Fibroblast of the conjunctiva (primary cell): ENCODE data around the gene FCER1A.

Experiments
- DNase-seq: peaks from one replicate; pipeline ENCODE4 v3.0.0-alpha.2; 2010; ENCODE audit warnings: low read depth

The FCER1A gene

DNA sequence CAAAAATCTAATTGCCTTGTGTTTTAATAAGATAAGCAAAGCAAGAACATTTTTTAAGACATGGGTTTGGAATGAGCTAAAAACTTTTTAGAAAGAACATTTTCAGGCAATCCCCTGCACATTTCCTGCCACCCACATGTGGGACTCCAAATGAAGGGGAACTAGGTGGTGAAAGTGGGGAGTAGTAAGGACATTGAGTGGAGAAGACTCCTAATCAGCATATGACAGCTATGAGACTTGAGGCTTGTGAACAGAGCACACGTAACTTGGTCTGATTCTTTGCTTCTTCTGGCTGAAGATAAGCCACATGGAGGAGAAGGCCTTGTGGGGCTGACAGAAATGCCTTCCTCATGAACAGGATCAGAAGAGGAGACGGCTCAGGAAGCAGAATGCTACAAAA lies 50.3 kb downstream of the FCER1A start:
- DNase-seq, result no peak
